Measurements from ENCODE around the gene SORT1. TPM values are rescaled to one million over a fixed set of nuclear protein-coding genes. Genes with fewer than 3 reads are reported as not detected.
A peak's percentile ranks its signal among the peaks of the same experiment; 100 is the strongest.

The SORT1 gene
- total RNA-seq, 6 experiments from 2014 or later = 3.2 to 30.3 (median 13.7) TPM

DNA sequence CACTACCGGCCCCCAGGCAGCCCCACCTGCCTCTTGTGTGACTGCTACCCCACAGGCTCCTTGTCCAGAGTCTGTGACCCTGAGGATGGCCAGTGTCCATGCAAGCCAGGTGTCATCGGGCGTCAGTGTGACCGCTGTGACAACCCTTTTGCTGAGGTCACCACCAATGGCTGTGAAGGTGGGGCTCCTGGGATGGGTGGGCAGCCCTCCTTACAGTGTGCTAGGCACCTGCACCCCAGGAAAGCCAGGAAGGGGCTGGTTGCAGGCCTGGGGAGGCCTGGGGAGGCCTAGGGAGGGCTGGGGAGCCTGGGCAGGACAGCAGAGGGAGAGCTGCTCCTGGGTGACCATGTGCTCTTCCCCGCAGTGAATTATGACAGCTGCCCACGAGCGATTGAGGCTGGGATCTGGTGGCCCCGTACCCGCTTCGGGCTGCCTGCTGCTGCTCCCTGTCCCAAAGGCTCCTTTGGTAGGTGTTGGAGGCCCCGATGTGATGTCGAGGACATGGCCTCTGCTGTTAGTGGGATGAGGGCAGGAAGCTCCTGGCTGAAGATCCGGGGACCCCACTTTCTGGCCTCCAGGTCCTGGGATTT lies 131.9 kb downstream of the SORT1 start:
- DNase-seq (no peak), ATAC-seq (no peak)
- no peaks in the 10 kb centered on the region for H3K36me3 ChIP-seq
- TF ChIP-seq POLR2A (IDR thresholded peaks at IDR 0.05) (no peak), CTCF (IDR thresholded peaks at IDR 0.05) (no peak)
- H3K4me1 ChIP-seq = no peaks in the 10 kb centered on the region
- intact Hi-C loops (cut with DNase I) = no loop called here
- H3K27me3 ChIP-seq = no peaks in the 10 kb centered on the region
- no peak overlapping the region for H3K4me3 ChIP-seq
- no peaks in the 10 kb centered on the region for H3K9me3 ChIP-seq
- WGBS (ENCODE audit: insufficient coverage, low coverage, low lambda C conversion rate, missing lambda C conversion rate) = 80% methylated on average over 1 of the region's 13 CpGs
- no peak overlapping the region for H3K27ac ChIP-seq

GRCh38 chr1:109265016-109265415 lies 132.7 kb downstream of the SORT1 start:
- no peaks in the 10 kb centered on the region for H3K27me3 ChIP-seq
- H3K4me1 ChIP-seq = no peaks in the 10 kb centered on the region
- TF ChIP-seq CTCF (IDR thresholded peaks at IDR 0.05) (no peak), POLR2A (IDR thresholded peaks at IDR 0.05) (no peak)
- WGBS (ENCODE audit: insufficient coverage, low coverage, low lambda C conversion rate, missing lambda C conversion rate) = no CpG with 5 or more reads among the region's 4 CpGs
- no peak overlapping the region for H3K4me3 ChIP-seq
- H3K9me3 ChIP-seq = no peaks in the 10 kb centered on the region
- intact Hi-C loops (cut with DNase I) = no loop called here
- no peak for ATAC-seq
- no peak overlapping the region for H3K27ac ChIP-seq
- no peaks in the 10 kb centered on the region for H3K36me3 ChIP-seq
- DNase-seq = no peak

DNA sequence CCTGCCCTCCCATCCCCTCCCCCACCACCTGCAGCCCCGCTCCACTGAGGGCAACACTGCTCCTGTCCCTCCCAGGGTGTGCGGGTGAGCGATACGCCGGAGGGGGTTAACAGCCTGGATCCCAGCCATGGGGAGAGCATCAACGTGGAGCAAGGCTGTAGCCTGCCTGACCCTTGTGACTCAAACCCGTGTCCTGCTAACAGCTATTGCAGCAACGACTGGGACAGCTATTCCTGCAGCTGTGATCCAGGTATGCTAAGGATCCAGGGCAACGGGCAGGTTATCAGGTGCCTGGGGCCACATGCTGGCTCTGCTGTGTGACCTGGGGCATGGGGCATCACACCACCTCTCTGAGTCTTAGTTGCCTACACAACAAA lies 133.4 kb downstream of the SORT1 start:
- DNase-seq (no peak), ATAC-seq (no peak)
- no peak overlapping the region for H3K27ac ChIP-seq
- WGBS (ENCODE audit: insufficient coverage, low coverage, low lambda C conversion rate, missing lambda C conversion rate) = 93% methylated on average over 3 of the region's 9 CpGs
- H3K4me1 ChIP-seq = no peaks in the 10 kb centered on the region
- no peaks in the 10 kb centered on the region for H3K36me3 ChIP-seq
- no peak overlapping the region for H3K4me3 ChIP-seq
- TF ChIP-seq CTCF (IDR thresholded peaks at IDR 0.05) = no peak
- TF ChIP-seq POLR2A (IDR thresholded peaks at IDR 0.05) = no peak
- intact Hi-C loops (cut with DNase I) = loop anchor here (5.0 kb wide), 3 partner anchors 133 to 268 kb away; partner anchors contain the start of gene SORT1 (in 1 of the 2)
- no peaks in the 10 kb centered on the region for H3K27me3 ChIP-seq
- H3K9me3 ChIP-seq = no peaks in the 10 kb centered on the region

DNA sequence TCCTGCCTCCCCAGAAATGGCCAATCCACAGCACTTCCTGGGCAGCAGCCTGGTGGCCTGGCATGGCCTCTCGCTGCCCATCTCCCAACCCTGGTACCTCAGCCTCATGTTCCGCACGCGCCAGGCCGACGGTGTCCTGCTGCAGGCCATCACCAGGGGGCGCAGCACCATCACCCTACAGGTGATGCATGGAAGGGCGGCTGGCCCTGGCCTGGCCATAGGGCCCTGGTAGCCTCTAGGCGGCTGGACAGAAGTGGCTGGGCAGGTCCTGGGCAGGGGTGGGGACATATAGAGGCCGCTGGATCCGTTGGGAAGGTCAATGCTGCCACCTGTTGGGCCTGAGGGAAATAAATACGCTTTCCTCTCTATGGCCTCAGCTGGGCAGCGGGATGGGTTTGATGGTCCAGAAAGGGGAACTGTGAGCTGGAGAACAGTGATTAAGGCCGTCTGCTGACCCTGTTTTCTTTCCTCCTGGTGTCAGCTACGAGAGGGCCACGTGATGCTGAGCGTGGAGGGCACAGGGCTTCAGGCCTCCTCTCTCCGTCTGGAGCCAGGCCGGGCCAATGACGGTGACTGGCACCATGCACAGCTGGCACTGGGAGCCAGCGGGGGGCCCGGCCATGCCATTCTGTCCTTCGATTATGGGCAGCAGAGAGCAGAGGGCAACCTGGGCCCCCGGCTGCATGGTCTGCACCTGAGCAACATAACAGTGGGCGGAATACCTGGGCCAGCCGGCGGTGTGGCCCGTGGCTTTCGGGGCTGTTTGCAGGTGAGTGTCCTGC lies 133.9 kb downstream of the SORT1 start:
- Histone ChIP-seq H3K4me1 (no peaks in the 10 kb centered on the region), H3K9me3 (no peaks in the 10 kb centered on the region), H3K4me3 (no peak overlapping the region), H3K36me3 (no peaks in the 10 kb centered on the region), H3K27ac (no peak overlapping the region), H3K27me3 (no peaks in the 10 kb centered on the region)
- TF ChIP-seq POLR2A (IDR thresholded peaks at IDR 0.05) (no peak), CTCF (IDR thresholded peaks at IDR 0.05) (peak; percentile 95 to 100 (median 98))
- peak; percentile 94 to 97 (median 96) for DNase-seq
- 6% methylated on average over 3 of the region's 29 CpGs for WGBS (ENCODE audit: insufficient coverage, low coverage, low lambda C conversion rate, missing lambda C conversion rate)
- intact Hi-C loops (cut with DNase I) = loop anchor here (5.0 kb wide), 3 partner anchors 134 to 269 kb away; partner anchors contain the start of gene SORT1 (in 1 of the 2)
- peak; percentile 98 to 100 (median 99) for ATAC-seq
